NCI-H187 treated with DMSO at 0.1 percent for 48 hours (cell line): ENCODE data around the gene C3.
"Not testable (repeated sequence)": the region's sequence is repeated elsewhere in the genome, so short reads cannot be mapped to it uniquely, and the experiment has no call there.

Experiments used
- DNase-seq: peaks from one replicate; lab custom pipeline; 2025; lab: John Stamatoyannopoulos, UW

Gene C3

GRCh38 chr19:6690160-6690885 lies 30.1 kb downstream of the C3 start:
- no peak for DNase-seq

- DNase-seq = no peak
Observed at GRCh38 chr19:6687114-6687513, 33.3 kb downstream of the C3 start.

GRCh38 chr19:6686628-6686975 lies 33.8 kb downstream of the C3 start:
- DNase-seq = no peak

GRCh38 chr19:6685962-6686627 lies 34.4 kb downstream of the C3 start:
- no peak for DNase-seq

GRCh38 chr19:6685482-6685881 lies 35.0 kb downstream of the C3 start:
- DNase-seq = no peak

GRCh38 chr19:6683971-6684370 lies 36.5 kb downstream of the C3 start:
- no peak for DNase-seq

GRCh38 chr19:6682607-6683128 lies 37.8 kb downstream of the C3 start:
- no peak for DNase-seq

- DNase-seq = no peak
Observed at GRCh38 chr19:6680141-6680540, 40.3 kb downstream of the C3 start.

GRCh38 chr19:6679139-6679538 lies 41.3 kb downstream of the C3 start:
- DNase-seq = no peak

- DNase-seq = no peak
Observed at GRCh38 chr19:6678690-6679109, 41.8 kb downstream of the C3 start.

GRCh38 chr19:6677883-6678689 lies 42.4 kb downstream of the C3 start:
- DNase-seq = no peak

GRCh38 chr19:6677495-6677882 lies 43.0 kb downstream of the C3 start:
- no peak for DNase-seq

- no peak for DNase-seq
Observed at GRCh38 chr19:6676288-6676687, 44.2 kb downstream of the C3 start.

GRCh38 chr19:6674868-6675305 lies 45.6 kb downstream of the C3 start:
- no peak for DNase-seq

GRCh38 chr19:6674408-6674807 lies 46.0 kb downstream of the C3 start:
- not testable (repeated sequence) for DNase-seq

- no peak for DNase-seq
Observed at GRCh38 chr19:6672693-6673290, 47.7 kb downstream of the C3 start.

GRCh38 chr19:6671960-6672359 lies 48.5 kb downstream of the C3 start:
- DNase-seq = no peak

- no peak for DNase-seq
Observed at GRCh38 chr19:6668691-6669090, 51.8 kb downstream of the C3 start.

- DNase-seq = no peak
Observed at GRCh38 chr19:6667114-6667627, 53.3 kb downstream of the C3 start.

- DNase-seq = no peak
Observed at GRCh38 chr19:6664916-6665315, 55.5 kb downstream of the C3 start.

GRCh38 chr19:6663236-6664201 lies 56.9 kb downstream of the C3 start:
- DNase-seq = no peak
